GM19397 (cell line): ENCODE data around the gene RAB26.
"Not testable (repeated sequence)": the region's sequence is repeated elsewhere in the genome, so short reads cannot be mapped to it uniquely, and the experiment has no call there.

Experiments
- ATAC-seq: cut with Tn5 transposase; IDR thresholded peaks from one replicate; pipeline ENCODE4 v1.9.1; 2021; ENCODE audit warnings: mild to moderate bottlenecking, moderate library complexity; ENCODE audit not compliant: unreplicated experiment

The RAB26 gene, protein sequence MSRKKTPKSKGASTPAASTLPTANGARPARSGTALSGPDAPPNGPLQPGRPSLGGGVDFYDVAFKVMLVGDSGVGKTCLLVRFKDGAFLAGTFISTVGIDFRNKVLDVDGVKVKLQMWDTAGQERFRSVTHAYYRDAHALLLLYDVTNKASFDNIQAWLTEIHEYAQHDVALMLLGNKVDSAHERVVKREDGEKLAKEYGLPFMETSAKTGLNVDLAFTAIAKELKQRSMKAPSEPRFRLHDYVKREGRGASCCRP

GRCh38 chr16:2147981-2148671, at the start of gene RAB26:
Gene RAB26, plus strand, starts transcription at chr16:2148625. Its CDS starts 159 bp downstream, at chr16:2148784.
- no peak for ATAC-seq

GRCh38 chr16:2101581-2101980, 46.8 kb upstream of the RAB26 start:
- ATAC-seq: not testable (repeated sequence)

DNA sequence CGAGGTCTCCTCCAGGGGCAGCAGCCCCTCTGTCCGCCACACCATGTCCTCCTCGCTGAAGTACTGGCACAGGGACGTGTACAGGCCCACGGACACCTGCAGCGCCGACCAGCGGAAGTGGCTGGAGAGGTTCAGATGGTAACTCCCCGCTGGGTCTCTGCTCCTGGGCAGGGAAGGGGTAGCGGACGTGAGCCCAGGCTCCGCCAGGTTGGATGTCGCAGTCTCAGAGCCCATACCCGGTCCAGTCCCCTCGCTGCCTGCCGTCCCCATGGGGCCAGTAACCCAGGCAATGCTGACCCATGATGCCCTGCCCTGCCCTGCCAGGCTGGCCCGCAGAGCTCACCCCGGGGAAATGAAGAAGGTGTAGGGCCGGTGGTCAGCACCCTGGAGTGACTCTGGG, 46.0 kb upstream of the RAB26 start:
- no peak for ATAC-seq

GRCh38 chr16:2104464-2104863, 44.0 kb upstream of the RAB26 start:
- ATAC-seq: not testable (repeated sequence)

GRCh38 chr16:2105291-2105690, 43.1 kb upstream of the RAB26 start:
- not testable (repeated sequence) for ATAC-seq

DNA sequence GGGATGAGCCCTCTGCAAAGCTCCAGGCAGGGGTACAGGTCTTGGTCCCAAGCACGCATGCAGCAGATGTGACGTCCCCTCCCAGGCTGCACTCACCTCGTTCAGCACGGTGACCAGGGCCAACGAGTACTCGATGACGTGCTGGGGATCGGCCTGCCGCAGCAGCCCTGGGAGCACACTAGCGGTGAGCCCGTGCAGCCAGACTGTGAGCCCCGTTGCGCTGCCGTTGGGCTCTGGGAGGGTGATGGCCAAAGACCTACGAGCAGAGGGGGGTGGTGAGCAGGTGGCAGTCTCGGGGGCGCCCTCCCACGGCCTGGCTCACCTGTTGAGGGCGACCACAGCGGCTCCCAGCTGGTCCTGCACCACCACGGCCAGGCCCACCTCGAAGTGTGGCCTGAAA, 42.7 kb upstream of the RAB26 start:
- not testable (repeated sequence) for ATAC-seq

DNA sequence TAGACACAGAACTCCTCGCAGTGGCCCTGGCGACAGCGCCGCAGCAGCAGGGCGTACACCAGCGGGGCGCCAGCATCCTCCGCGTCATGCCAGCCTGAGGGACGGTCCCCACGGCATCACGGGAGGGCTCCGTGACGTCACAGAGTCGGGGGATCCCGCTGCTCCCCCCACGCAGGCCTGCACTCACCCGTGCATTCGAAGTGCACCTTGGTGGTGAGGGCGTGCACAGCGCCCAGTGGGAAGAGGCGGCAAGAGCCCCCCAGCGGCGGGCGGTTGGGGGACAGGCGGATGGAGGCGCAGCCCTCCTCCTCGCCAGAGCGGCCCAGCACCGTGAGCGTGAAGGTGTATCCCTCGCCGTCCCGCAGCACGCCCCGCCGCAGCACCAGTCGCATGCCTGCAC, 42.2 kb upstream of the RAB26 start:
- ATAC-seq: not testable (repeated sequence)

GRCh38 chr16:2107121-2107790, 41.2 kb upstream of the RAB26 start:
- not testable (repeated sequence) for ATAC-seq

DNA sequence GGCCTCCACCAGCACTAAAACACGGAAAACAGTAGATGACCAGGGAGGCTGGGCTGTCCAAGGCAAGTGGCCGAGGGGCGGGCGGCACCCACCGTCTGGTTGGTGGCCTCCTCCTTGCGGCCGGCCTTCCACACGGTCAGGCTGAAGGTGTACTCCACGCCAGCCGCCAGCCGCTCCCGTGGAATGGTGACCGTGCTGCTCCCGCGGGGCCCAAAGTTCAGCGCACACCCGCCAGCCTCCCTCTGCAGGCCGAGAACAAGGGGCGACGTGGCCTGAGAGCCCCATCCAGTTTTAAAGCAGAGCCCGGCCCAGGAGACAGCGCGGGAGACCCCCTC, 40.7 kb upstream of the RAB26 start:
- ATAC-seq: not testable (repeated sequence)

- ATAC-seq: not testable (repeated sequence)
Measured at GRCh38 chr16:2108446-2109270, 39.8 kb upstream of the RAB26 start.

DNA sequence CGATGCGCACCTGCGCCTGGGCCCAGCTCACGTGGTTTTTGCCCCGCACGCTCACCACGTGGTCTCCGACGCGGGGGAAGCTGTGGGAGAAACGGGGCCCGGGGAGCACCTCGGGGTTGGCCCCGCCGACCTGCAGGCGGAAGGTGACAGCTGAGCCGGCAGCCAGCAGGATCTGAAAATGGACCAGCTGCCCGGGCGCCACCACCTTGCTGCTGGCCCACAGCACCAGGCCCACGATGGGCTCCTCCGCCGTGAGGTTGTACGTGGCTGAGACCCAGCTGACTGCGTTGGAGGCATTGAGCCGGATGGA, 39.2 kb upstream of the RAB26 start:
- not testable (repeated sequence) for ATAC-seq

DNA sequence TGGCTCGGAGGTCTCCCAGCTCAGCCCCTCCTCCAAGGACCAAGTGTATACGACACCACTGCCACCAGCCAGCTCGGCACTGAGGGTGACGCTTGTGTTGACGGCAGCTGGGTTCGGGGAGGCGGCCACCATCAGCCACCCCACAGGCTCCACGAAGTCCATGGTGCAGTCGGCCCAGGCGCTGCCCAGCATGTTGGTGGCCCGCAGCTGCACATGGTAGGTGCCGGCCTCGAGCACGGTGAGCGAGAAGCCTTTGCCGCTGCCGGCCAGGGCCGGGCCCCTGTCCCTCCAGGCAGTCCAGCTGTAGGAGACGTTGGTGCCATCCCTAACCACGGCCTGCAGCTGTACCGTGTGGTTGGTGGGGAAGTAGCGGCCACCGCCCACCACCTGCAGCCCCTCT, 38.6 kb upstream of the RAB26 start:
- ATAC-seq: not testable (repeated sequence)

GRCh38 chr16:2110332-2111008, 38.0 kb upstream of the RAB26 start:
- not testable (repeated sequence) for ATAC-seq

GRCh38 chr16:2111009-2111353, 37.4 kb upstream of the RAB26 start:
- not testable (repeated sequence) for ATAC-seq

GRCh38 chr16:2111412-2112335, 36.8 kb upstream of the RAB26 start:
- not testable (repeated sequence) for ATAC-seq

GRCh38 chr16:2112539-2113106, 35.8 kb upstream of the RAB26 start:
- not testable (repeated sequence) for ATAC-seq

- not testable (repeated sequence) for ATAC-seq
Measured at GRCh38 chr16:2114225-2114624, 34.2 kb upstream of the RAB26 start.

DNA sequence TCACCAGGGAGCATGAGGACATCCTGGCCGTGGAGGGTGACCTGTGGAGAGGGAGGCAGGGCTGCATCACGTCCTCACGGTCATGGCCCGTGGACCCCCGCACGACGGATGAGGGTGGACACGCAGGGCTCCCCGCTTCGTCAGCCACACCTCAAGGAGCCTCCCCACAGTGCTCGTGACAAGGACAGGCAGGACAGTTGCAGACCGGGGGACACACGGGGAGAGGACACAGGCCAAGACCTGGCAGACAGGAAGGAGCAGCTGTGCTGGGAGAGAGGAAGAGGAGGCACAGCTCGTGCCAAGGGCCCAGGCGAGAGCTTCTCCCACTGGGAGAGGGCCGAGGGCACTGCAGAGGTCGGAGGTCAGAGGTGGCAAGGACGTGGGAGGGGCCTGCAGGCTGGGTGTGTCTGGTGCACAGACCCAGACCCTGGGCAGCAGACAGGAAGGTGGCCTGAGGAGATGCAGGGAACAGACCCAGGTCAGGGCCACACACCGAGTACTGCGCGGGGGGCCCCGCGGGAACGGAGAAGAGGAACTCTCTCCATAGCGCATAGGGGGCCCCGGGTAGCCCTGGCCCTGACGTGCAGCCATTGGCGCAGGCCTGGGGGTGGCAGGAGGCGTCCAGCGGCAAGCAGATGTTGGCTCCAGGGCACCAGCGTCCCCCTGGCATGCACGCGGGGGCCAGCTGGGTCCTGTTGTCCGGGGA, 33.4 kb upstream of the RAB26 start:
- not testable (repeated sequence) for ATAC-seq

GRCh38 chr16:2115591-2115973, 32.8 kb upstream of the RAB26 start:
- ATAC-seq: no peak
